GM12891 (cell line): ENCODE data around the gene PNPLA5.
A peak's percentile ranks its signal among the peaks of the same experiment; 100 is the strongest.

Experiments used
- DNase-seq: peaks from one replicate; pipeline ENCODE4 v3.0.0; 2011; ENCODE audit warnings: low spot score; ENCODE audit not compliant: insufficient read length
- FAIRE-seq: peaks from 2 replicates; lab custom pipeline; 2011; peaks lifted over from hg19 to GRCh38; lab: Jason Lieb, UNC
- PAX5 ChIP-seq: IDR thresholded peaks from 2 replicates; pipeline ENCODE4 v1.6.1; 2011; ENCODE audit warnings: low read length, moderate library complexity, mild to moderate bottlenecking; ENCODE audit not compliant: insufficient read depth, severe bottlenecking
- POLR2A ChIP-seq: IDR thresholded peaks from 2 replicates; pipeline ENCODE4 v1.6.1; 2011; ENCODE audit warnings: low read depth, low read length, control low read depth
- POLR2AphosphoS5 ChIP-seq: IDR thresholded peaks from 2 replicates; pipeline ENCODE4 v1.6.1; 2011; ENCODE audit warnings: low read depth, low read length, control low read depth
- POU2F2 ChIP-seq: IDR thresholded peaks from 2 replicates; pipeline ENCODE4 v1.6.1; 2011; ENCODE audit warnings: low read depth, mild to moderate bottlenecking, control low read depth, low read length, moderate library complexity
- SPI1 ChIP-seq: IDR thresholded peaks from 2 replicates; pipeline ENCODE4 v1.6.1; 2011; ENCODE audit warnings: low read depth, low read length, control low read depth
- TAF1 ChIP-seq: IDR thresholded peaks from 2 replicates; pipeline ENCODE4 v1.6.1; 2011; ENCODE audit warnings: low read depth, low read length, control low read depth

PNPLA5 gene

GRCh38 chr22:43889201-43889859, 2.5 kb downstream of the PNPLA5 start:
- DNase-seq, result no peak
- FAIRE-seq, result no peak
- TF ChIP-seq POLR2AphosphoS5, result no peak
- TF ChIP-seq SPI1, result no peak
- TF ChIP-seq TAF1, result no peak
- no peak for TF ChIP-seq POU2F2
- TF ChIP-seq POLR2A, result no peak
- TF ChIP-seq PAX5, result no peak

GRCh38 chr22:43888740-43889139, 3.1 kb downstream of the PNPLA5 start:
- TF ChIP-seq SPI1, result no peak
- no peak for TF ChIP-seq TAF1
- no peak for TF ChIP-seq POU2F2
- no peak for TF ChIP-seq POLR2AphosphoS5
- TF ChIP-seq POLR2A, result no peak
- TF ChIP-seq PAX5, result no peak
- FAIRE-seq, result no peak

GRCh38 chr22:43887391-43887790, 4.4 kb downstream of the PNPLA5 start:
- TF ChIP-seq SPI1, result no peak
- TF ChIP-seq PAX5, result no peak
- TF ChIP-seq POU2F2, result no peak
- TF ChIP-seq TAF1, result no peak
- no peak for TF ChIP-seq POLR2AphosphoS5
- TF ChIP-seq POLR2A, result no peak
- no peak for FAIRE-seq
- DNase-seq, result no peak

More at GRCh38 chr22:43888740-43889139, 3.1 kb downstream of the PNPLA5 start:
- no peak for DNase-seq

GRCh38 chr22:43886231-43886630, 5.6 kb downstream of the PNPLA5 start:
- no peak for FAIRE-seq
- no peak for DNase-seq
- TF ChIP-seq POLR2A, result no peak
- TF ChIP-seq PAX5, result no peak
- TF ChIP-seq POU2F2, result no peak
- no peak for TF ChIP-seq SPI1
- no peak for TF ChIP-seq TAF1
- TF ChIP-seq POLR2AphosphoS5, result no peak

GRCh38 chr22:43885786-43886185, 6.0 kb downstream of the PNPLA5 start:
- TF ChIP-seq POLR2AphosphoS5 (no peak), POLR2A (no peak), PAX5 (no peak), POU2F2 (no peak), SPI1 (no peak), TAF1 (no peak)
- FAIRE-seq (no peak), DNase-seq (no peak)

- no peak for TF ChIP-seq POLR2A
- no peak for TF ChIP-seq PAX5
- no peak for TF ChIP-seq POLR2AphosphoS5
- FAIRE-seq, result no peak
- DNase-seq, result no peak
Measured at GRCh38 chr22:43885319-43885671, 6.5 kb downstream of the PNPLA5 start.

- DNase-seq (peak; percentile 66), FAIRE-seq (peak; percentile 85)
- TF ChIP-seq SPI1, result peak; percentile 49
- no peak for TF ChIP-seq POU2F2
- no peak for TF ChIP-seq PAX5
- no peak for TF ChIP-seq POLR2AphosphoS5
- TF ChIP-seq POLR2A, result no peak
- no peak for TF ChIP-seq TAF1
Measured at GRCh38 chr22:43884600-43885318, 7.1 kb downstream of the PNPLA5 start.

GRCh38 chr22:43883719-43884415, 7.9 kb downstream of the PNPLA5 start:
- no peak for TF ChIP-seq PAX5
- no peak for TF ChIP-seq SPI1
- no peak for FAIRE-seq
- DNase-seq, result no peak

- FAIRE-seq, result peak; percentile 81
- DNase-seq, result peak; percentile 79
- TF ChIP-seq SPI1 (no peak), TAF1 (no peak), PAX5 (no peak), POU2F2 (no peak), POLR2A (no peak), POLR2AphosphoS5 (no peak)
Measured at GRCh38 chr22:43883012-43883661, 8.7 kb downstream of the PNPLA5 start.

GRCh38 chr22:43882122-43882767, 9.6 kb downstream of the PNPLA5 start:
- TF ChIP-seq POLR2A, result no peak
- TF ChIP-seq PAX5, result no peak
- no peak for TF ChIP-seq TAF1
- no peak for TF ChIP-seq POLR2AphosphoS5
- TF ChIP-seq POU2F2, result no peak
- TF ChIP-seq SPI1, result no peak
- FAIRE-seq (no peak), DNase-seq (no peak)
